Measurements from ENCODE around the gene KLHL40.

KLHL40 gene

GRCh38 chr3:42707620-42708355 is 22.5 kb downstream of the KLHL40 start:
- Mint-ChIP-seq H3K4me1 (ENCODE audit: low read depth) (no peaks in the 10 kb centered on the region), H3K9me3 (no peaks in the 10 kb centered on the region), H3K27me3 (peaks cover 5% of the 10 kb centered on the region), H3K36me3 (ENCODE audit: low read depth) (no peaks in the 10 kb centered on the region), H3K4me3 (no peak overlapping the region), H3K27ac (no peak overlapping the region)
- no peak for DNase-seq

- H3K9me3 Mint-ChIP-seq, result no peaks in the 10 kb centered on the region
- H3K4me3 Mint-ChIP-seq, result no peak overlapping the region
- no peaks in the 10 kb centered on the region for H3K27me3 Mint-ChIP-seq
- no peak overlapping the region for H3K27ac Mint-ChIP-seq
- H3K4me1 Mint-ChIP-seq (ENCODE audit: low read depth), result no peaks in the 10 kb centered on the region
- no peaks in the 10 kb centered on the region for H3K36me3 Mint-ChIP-seq (ENCODE audit: low read depth)
- DNase-seq, result no peak
These were observed 23.3 kb downstream of the KLHL40 start for GRCh38 chr3:42708611-42709151.

- no peaks in the 10 kb centered on the region for H3K4me1 Mint-ChIP-seq (ENCODE audit: low read depth)
- no peaks in the 10 kb centered on the region for H3K9me3 Mint-ChIP-seq
- H3K36me3 Mint-ChIP-seq (ENCODE audit: low read depth), result no peaks in the 10 kb centered on the region
- no peak overlapping the region for H3K27ac Mint-ChIP-seq
- no peak for DNase-seq
- H3K4me3 Mint-ChIP-seq, result no peak overlapping the region
- no peaks in the 10 kb centered on the region for H3K27me3 Mint-ChIP-seq
These were observed 24.3 kb downstream of the KLHL40 start for GRCh38 chr3:42709621-42710020.

- H3K4me3 Mint-ChIP-seq, result no peak overlapping the region
- H3K36me3 Mint-ChIP-seq (ENCODE audit: low read depth), result no peaks in the 10 kb centered on the region
- no peaks in the 10 kb centered on the region for H3K4me1 Mint-ChIP-seq (ENCODE audit: low read depth)
- no peak overlapping the region for H3K27ac Mint-ChIP-seq
- no peaks in the 10 kb centered on the region for H3K27me3 Mint-ChIP-seq
- H3K9me3 Mint-ChIP-seq, result no peaks in the 10 kb centered on the region
- DNase-seq, result no peak
These were observed 25.1 kb downstream of the KLHL40 start for GRCh38 chr3:42710323-42711021.

- H3K4me1 Mint-ChIP-seq (ENCODE audit: low read depth), result no peaks in the 10 kb centered on the region
- no peak overlapping the region for H3K4me3 Mint-ChIP-seq
- no peaks in the 10 kb centered on the region for H3K9me3 Mint-ChIP-seq
- no peak for DNase-seq
- no peak overlapping the region for H3K27ac Mint-ChIP-seq
- H3K27me3 Mint-ChIP-seq, result no peaks in the 10 kb centered on the region
- H3K36me3 Mint-ChIP-seq (ENCODE audit: low read depth), result no peaks in the 10 kb centered on the region
These were observed 26.4 kb downstream of the KLHL40 start for GRCh38 chr3:42711491-42712343.

GRCh38 chr3:42712344-42712648 is 27.0 kb downstream of the KLHL40 start:
- Mint-ChIP-seq H3K9me3 (no peaks in the 10 kb centered on the region), H3K27me3 (no peaks in the 10 kb centered on the region), H3K4me1 (ENCODE audit: low read depth) (no peaks in the 10 kb centered on the region), H3K27ac (no peak overlapping the region), H3K4me3 (no peak overlapping the region), H3K36me3 (ENCODE audit: low read depth) (no peaks in the 10 kb centered on the region)
- DNase-seq, result no peak

GRCh38 chr3:42712688-42713372 is 27.5 kb downstream of the KLHL40 start:
- H3K4me3 Mint-ChIP-seq, result no peak overlapping the region
- no peaks in the 10 kb centered on the region for H3K4me1 Mint-ChIP-seq (ENCODE audit: low read depth)
- H3K9me3 Mint-ChIP-seq, result no peaks in the 10 kb centered on the region
- no peaks in the 10 kb centered on the region for H3K36me3 Mint-ChIP-seq (ENCODE audit: low read depth)
- no peak overlapping the region for H3K27ac Mint-ChIP-seq
- no peak for DNase-seq
- no peaks in the 10 kb centered on the region for H3K27me3 Mint-ChIP-seq

- H3K27ac Mint-ChIP-seq, result no peak overlapping the region
- no peaks in the 10 kb centered on the region for H3K4me1 Mint-ChIP-seq (ENCODE audit: low read depth)
- no peaks in the 10 kb centered on the region for H3K27me3 Mint-ChIP-seq
- H3K36me3 Mint-ChIP-seq (ENCODE audit: low read depth), result no peaks in the 10 kb centered on the region
- no peak overlapping the region for H3K4me3 Mint-ChIP-seq
- no peaks in the 10 kb centered on the region for H3K9me3 Mint-ChIP-seq
- DNase-seq, result no peak
These were observed 28.4 kb downstream of the KLHL40 start for GRCh38 chr3:42713747-42714146.

- H3K9me3 Mint-ChIP-seq, result no peaks in the 10 kb centered on the region
- no peak overlapping the region for H3K4me3 Mint-ChIP-seq
- no peaks in the 10 kb centered on the region for H3K36me3 Mint-ChIP-seq (ENCODE audit: low read depth)
- H3K4me1 Mint-ChIP-seq (ENCODE audit: low read depth), result no peaks in the 10 kb centered on the region
- no peak overlapping the region for H3K27ac Mint-ChIP-seq
- no peak for DNase-seq
- H3K27me3 Mint-ChIP-seq, result no peaks in the 10 kb centered on the region
These were observed 29.0 kb downstream of the KLHL40 start for GRCh38 chr3:42714171-42714852.

- DNase-seq, result no peak
- no peak overlapping the region for H3K4me3 Mint-ChIP-seq
- H3K27ac Mint-ChIP-seq, result no peak overlapping the region
- H3K4me1 Mint-ChIP-seq (ENCODE audit: low read depth), result no peaks in the 10 kb centered on the region
- H3K9me3 Mint-ChIP-seq, result no peaks in the 10 kb centered on the region
- H3K27me3 Mint-ChIP-seq, result no peaks in the 10 kb centered on the region
- H3K36me3 Mint-ChIP-seq (ENCODE audit: low read depth), result no peaks in the 10 kb centered on the region
These were observed 32.0 kb downstream of the KLHL40 start for GRCh38 chr3:42717306-42717705.

- no peak for DNase-seq
- Mint-ChIP-seq H3K27me3 (peaks cover 4% of the 10 kb centered on the region), H3K27ac (no peak overlapping the region), H3K9me3 (no peaks in the 10 kb centered on the region), H3K4me3 (no peak overlapping the region), H3K4me1 (ENCODE audit: low read depth) (no peaks in the 10 kb centered on the region), H3K36me3 (ENCODE audit: low read depth) (no peaks in the 10 kb centered on the region)
These were observed 33.0 kb downstream of the KLHL40 start for GRCh38 chr3:42718338-42718737.

- Mint-ChIP-seq H3K9me3 (no peaks in the 10 kb centered on the region), H3K27me3 (peaks cover 4% of the 10 kb centered on the region), H3K27ac (no peak overlapping the region), H3K4me3 (no peak overlapping the region), H3K4me1 (ENCODE audit: low read depth) (no peaks in the 10 kb centered on the region), H3K36me3 (ENCODE audit: low read depth) (no peaks in the 10 kb centered on the region)
- no peak for DNase-seq
These were observed 33.7 kb downstream of the KLHL40 start for GRCh38 chr3:42719002-42719401.

GRCh38 chr3:42720126-42720525 is 34.8 kb downstream of the KLHL40 start:
- no peaks in the 10 kb centered on the region for H3K9me3 Mint-ChIP-seq
- H3K27ac Mint-ChIP-seq, result no peak overlapping the region

GRCh38 chr3:42721690-42722089 is 36.4 kb downstream of the KLHL40 start:
- H3K36me3 Mint-ChIP-seq (ENCODE audit: low read depth), result no peaks in the 10 kb centered on the region
- peaks cover 7% of the 10 kb centered on the region for H3K27me3 Mint-ChIP-seq
- H3K4me3 Mint-ChIP-seq, result no peak overlapping the region

More at GRCh38 chr3:42720126-42720525, 34.8 kb downstream of the KLHL40 start:
- no peak for DNase-seq
- no peaks in the 10 kb centered on the region for H3K36me3 Mint-ChIP-seq (ENCODE audit: low read depth)
- peaks cover 7% of the 10 kb centered on the region for H3K27me3 Mint-ChIP-seq
- H3K4me3 Mint-ChIP-seq, result no peak overlapping the region
- no peaks in the 10 kb centered on the region for H3K4me1 Mint-ChIP-seq (ENCODE audit: low read depth)

More at GRCh38 chr3:42721690-42722089, 36.4 kb downstream of the KLHL40 start:
- no peaks in the 10 kb centered on the region for H3K4me1 Mint-ChIP-seq (ENCODE audit: low read depth)
- DNase-seq, result no peak
- H3K9me3 Mint-ChIP-seq, result no peaks in the 10 kb centered on the region
- H3K27ac Mint-ChIP-seq, result no peak overlapping the region

Measured in activated T-cell treated with anti-CD3 and anti-CD28 coated beads, Interleukin-2, amount 50 U/mL, for 24 hours (primary cell).